Liver (tissue), 9 donors: Measurements from ENCODE around the gene SPAST. TPM values are rescaled to one million over a fixed set of nuclear protein-coding genes. Genes with fewer than 3 reads are reported as not detected.

Source experiments
- DNase-seq: peaks from one replicate; pipeline ENCODE4 v3.0.0-alpha.2; 2017; ENCODE audit warnings: low spot score
- H3K27ac ChIP-seq, 2 donors: one replicate each; pipeline ENCODE4 v1.7.0; 2013; ENCODE audit warnings: inconsistent platforms in 2 of 2, low read length in 2 of 2, control low read depth in 1 of 2, low read depth in 1 of 2, mild to moderate bottlenecking in 1 of 2
- H3K27me3 ChIP-seq, 4 donors: one replicate each; pipeline versions ENCODE4 v1.6.1 to v1.7.0; 2013; ENCODE audit warnings: low read length in 3 of 4, inconsistent platforms in 1 of 4, mild to moderate bottlenecking in 1 of 4, moderate library complexity in 1 of 4; ENCODE audit not compliant: control insufficient read depth in 4 of 4, insufficient read depth in 4 of 4
- H3K36me3 ChIP-seq, 4 donors: one replicate each; pipeline versions ENCODE4 v1.6.1 to v1.7.0; 2013; ENCODE audit warnings: low read length in 3 of 4, mild to moderate bottlenecking in 3 of 4, low read depth in 1 of 4, moderate library complexity in 1 of 4; ENCODE audit not compliant: control insufficient read depth in 4 of 4, insufficient read depth in 3 of 4
- H3K4me1 ChIP-seq, 4 donors: one replicate each; pipeline versions ENCODE4 v1.6.1 to v1.7.0; 2013; ENCODE audit warnings: low read length in 3 of 4, mild to moderate bottlenecking in 3 of 4, moderate library complexity in 1 of 4; ENCODE audit not compliant: control insufficient read depth in 4 of 4, insufficient read depth in 4 of 4
- H3K4me3 ChIP-seq, 3 donors: one replicate each; pipeline versions ENCODE4 v1.6.1 to v1.7.0; 2013; ENCODE audit warnings: low read length in 3 of 3, control low read depth in 1 of 3, low read depth in 1 of 3, mild to moderate bottlenecking in 1 of 3
- H3K9ac ChIP-seq, 2 donors: one replicate each; pipeline ENCODE4 v1.7.0; 2013; ENCODE audit warnings: low read length in 2 of 2, mild to moderate bottlenecking in 2 of 2, moderate library complexity in 2 of 2, control low read depth in 1 of 2, low read depth in 1 of 2
- H3K9me3 ChIP-seq, 4 donors: one replicate each; pipeline versions ENCODE4 v1.6.1 to v1.7.0; 2013; ENCODE audit warnings: low read length in 3 of 4; ENCODE audit not compliant: control insufficient read depth in 4 of 4
- ATF3 ChIP-seq: IDR thresholded peaks from 2 replicates; pipeline ENCODE4 v1.6.1; 2016; ENCODE audit warnings: antibody characterized with exemption
- CTCF ChIP-seq: fragments of 150-350 bp; IDR thresholded peaks from 2 replicates; pipeline ENCODE4 v1.5.1; 2017; ENCODE audit warnings: improper control_type of control experiment, low read depth, low read length; ENCODE audit not compliant: missing input control
- EGR1 ChIP-seq, 2 donors: IDR thresholded peaks; 2 replicates each; pipeline ENCODE4 v1.6.1; 2016 to 2018; ENCODE audit warnings: antibody characterized with exemption in 2 of 2, low read depth in 2 of 2
- FOXA1 ChIP-seq: IDR thresholded peaks from 2 replicates; pipeline ENCODE4 v1.6.1; 2016; ENCODE audit warnings: antibody characterized with exemption
- FOXA2 ChIP-seq: IDR thresholded peaks from 2 replicates; pipeline ENCODE4 v1.6.1; 2016; ENCODE audit warnings: antibody characterized with exemption
- GABPA ChIP-seq, 2 donors: IDR thresholded peaks in 1 of 2; conservative IDR thresholded peaks in 1 of 2; 2 replicates each; pipeline ENCODE4 v1.6.1; 2016; ENCODE audit warnings: antibody characterized with exemption in 2 of 2, mild to moderate bottlenecking in 1 of 2, moderate library complexity in 1 of 2
- HNF4A ChIP-seq, 2 donors: conservative IDR thresholded peaks; 2 replicates each; pipeline ENCODE4 v1.6.1; 2016; ENCODE audit warnings: antibody characterized with exemption in 2 of 2, mild to moderate bottlenecking in 2 of 2
- HNF4G ChIP-seq: IDR thresholded peaks from 2 replicates; pipeline ENCODE4 v1.6.1; 2016; ENCODE audit warnings: antibody characterized with exemption
- JUND ChIP-seq, 2 donors: IDR thresholded peaks; 2 replicates each; pipeline ENCODE4 v1.6.1; 2016; ENCODE audit warnings: antibody characterized with exemption in 2 of 2
- MAX ChIP-seq: IDR thresholded peaks from 2 replicates; pipeline ENCODE4 v1.6.1; 2016; ENCODE audit warnings: antibody characterized with exemption
- NR2F2 ChIP-seq: IDR thresholded peaks from 2 replicates; pipeline ENCODE4 v1.6.1; 2016; ENCODE audit warnings: antibody characterized with exemption
- RAD21 ChIP-seq, 2 donors: IDR thresholded peaks; 2 replicates each; pipeline ENCODE4 v1.6.1; 2016; ENCODE audit warnings: antibody characterized with exemption in 2 of 2, mild to moderate bottlenecking in 2 of 2
- REST ChIP-seq: IDR thresholded peaks from 2 replicates; pipeline ENCODE4 v1.6.1; 2016; ENCODE audit warnings: antibody characterized with exemption, mild to moderate bottlenecking
- RXRA ChIP-seq, 2 donors: IDR thresholded peaks; 2 replicates each; pipeline ENCODE4 v1.6.1; 2017 to 2018; ENCODE audit warnings: antibody characterized with exemption in 2 of 2, mild to moderate bottlenecking in 1 of 2
- SP1 ChIP-seq: IDR thresholded peaks from 2 replicates; pipeline ENCODE4 v1.6.1; 2018; ENCODE audit warnings: antibody characterized with exemption, mild to moderate bottlenecking
- TAF1 ChIP-seq: conservative IDR thresholded peaks from 2 replicates; pipeline ENCODE4 v1.6.1; 2016; ENCODE audit warnings: antibody characterized with exemption, mild to moderate bottlenecking
- YY1 ChIP-seq: IDR thresholded peaks from 2 replicates; pipeline ENCODE4 v1.6.1; 2016; ENCODE audit warnings: antibody characterized with exemption, mild to moderate bottlenecking
- ZBTB33 ChIP-seq: IDR thresholded peaks from 2 replicates; pipeline ENCODE4 v1.6.1; 2016; ENCODE audit warnings: antibody characterized with exemption
- WGBS: extraction: QIAGEN DNeasy Blood & Tissue Kit; methylation state at CpG from one replicate; pipeline ENCODE4 v1.1.7; 2013; 5-methylcytosine and 5-hydroxymethylcytosine counted together
- polyA plus RNA-seq, 2 donors: library from polyadenylated mRNA; stranded (reverse) in 1 of 2; unstranded in 1 of 2; fragments of 200-250 nt in 1 of 2; fragments of >200 nt in 1 of 2; fragmentation: Nextera tagmentation in 1 of 2; extraction: Ambion mirVana in 1 of 2; gene quantifications; one replicate each; pipeline versions ENCODE4 v1.2.1 to v1.2.3, GENCODE V29; 2013 to 2015
- total RNA-seq, 2 donors: library from RNA; depleted of rRNA; stranded (reverse); fragments of >200 nt; gene quantifications; one replicate each; pipeline ENCODE4 v1.2.3, GENCODE V29; 2014
- donor health status: healthy.
- donor health status: healthy.
- donor health status: healthy.
- donor health status: healthy.
- donor health status: healthy.

SPAST gene
- total and polyA plus RNA-seq, 4 donors = 3.2 to 16.8 (median 7.7) TPM

- Histone ChIP-seq H3K9me3 (no peaks in the 10 kb centered on the region), H3K9ac (peak overlapping the region; percentile 87 to 94), H3K27me3 (no peaks in the 10 kb centered on the region), H3K4me3 (peak overlapping the region; percentile 83 to 94 (median 90)), H3K27ac (peak overlapping the region; percentile 90 to 95), H3K36me3 (no peaks in the 10 kb centered on the region), H3K4me1 (peaks cover 3 to 12% (median 8%) of the 10 kb centered on the region in 4 donors)
- TF ChIP-seq TAF1 (no peak), GABPA (IDR thresholded peaks at IDR 0.05 in 1 of 2, conservative IDR thresholded peaks at IDR 0.05 in 1 of 2) (no peak), YY1 (no peak), RXRA (IDR thresholded peaks at IDR 0.05) (no peak), RAD21 (IDR thresholded peaks at IDR 0.05) (no peak), ATF3 (no peak), SP1 (no peak), CTCF (no peak), HNF4G (no peak), MAX (no peak), FOXA1 (no peak)
- WGBS = under 1% methylated on average over 11 of the region's 11 CpGs
- DNase-seq = no peak
These were observed 102.8 kb downstream of the SPAST start for GRCh38 chr2:32166115-32166574.

- no peak for TF ChIP-seq HNF4G
- no peak for TF ChIP-seq HNF4A (conservative IDR thresholded peaks at IDR 0.05)
- TF ChIP-seq GABPA (IDR thresholded peaks at IDR 0.05 in 1 of 2, conservative IDR thresholded peaks at IDR 0.05 in 1 of 2) = no peak
- TF ChIP-seq YY1 = no peak
- TF ChIP-seq TAF1 = no peak
- TF ChIP-seq SP1 = no peak
- TF ChIP-seq ZBTB33 = no peak
- no peak for TF ChIP-seq FOXA2
- TF ChIP-seq NR2F2 = no peak
- no peak for TF ChIP-seq JUND (IDR thresholded peaks at IDR 0.05)
- TF ChIP-seq REST = no peak
- no peak for TF ChIP-seq ATF3
- no peak for TF ChIP-seq EGR1 (IDR thresholded peaks at IDR 0.05; ENCODE audit: low read depth in 2 of 2)
- TF ChIP-seq RXRA (IDR thresholded peaks at IDR 0.05) = no peak
- no peak for TF ChIP-seq RAD21 (IDR thresholded peaks at IDR 0.05)
- TF ChIP-seq CTCF = no peak
- no peaks in the 10 kb centered on the region for H3K27me3 ChIP-seq
- DNase-seq = no peak
- H3K27ac ChIP-seq = no peak overlapping the region
- no peak overlapping the region for H3K4me3 ChIP-seq
- no peaks in the 10 kb centered on the region for H3K9me3 ChIP-seq
- H3K4me1 ChIP-seq = peaks cover 3 to 12% (median 8%) of the 10 kb centered on the region in 4 donors
- 84% methylated on average over 2 of the region's 2 CpGs for WGBS
- peaks cover 0 to 8% (median 8%) of the 10 kb centered on the region in 4 donors for H3K36me3 ChIP-seq
- no peak overlapping the region for H3K9ac ChIP-seq
These were observed 105.2 kb downstream of the SPAST start for GRCh38 chr2:32168513-32168912.
